ENCODE data around the gene AMY2B. TPM values are rescaled to one million over a fixed set of nuclear protein-coding genes. Genes with fewer than 3 reads are reported as not detected.

Gene AMY2B
- total RNA-seq, 4 donors from 2014 or later, result 11.1 to 34.3 (median 21.1) TPM

- intact Hi-C loops (cut with DNase I; ENCODE audit: low total_unique reads) (no loop called here), in situ Hi-C loops (cut with MboI; ENCODE audit: low pct_ligation_motif_present in 1 of 4, low pct_unique_long_range_greater_than_20kb in 1 of 4, low sequenced_read_pairs in 3 of 4) (no loop called here)
- H3K4me3 ChIP-seq, result peak overlapping the region in 2 of 4 donors; percentile 84 to 92
- 40 to 42% methylated on average over 2 of the region's 2 CpGs for WGBS, 2 donors (ENCODE audit: low coverage in 1 of 2)
- no peaks in the 10 kb centered on the region for H3K27me3 ChIP-seq
- peaks cover 16 to 33% (median 23%) of the 10 kb centered on the region in 4 donors for H3K4me1 ChIP-seq
- TF ChIP-seq, protein P1, sequence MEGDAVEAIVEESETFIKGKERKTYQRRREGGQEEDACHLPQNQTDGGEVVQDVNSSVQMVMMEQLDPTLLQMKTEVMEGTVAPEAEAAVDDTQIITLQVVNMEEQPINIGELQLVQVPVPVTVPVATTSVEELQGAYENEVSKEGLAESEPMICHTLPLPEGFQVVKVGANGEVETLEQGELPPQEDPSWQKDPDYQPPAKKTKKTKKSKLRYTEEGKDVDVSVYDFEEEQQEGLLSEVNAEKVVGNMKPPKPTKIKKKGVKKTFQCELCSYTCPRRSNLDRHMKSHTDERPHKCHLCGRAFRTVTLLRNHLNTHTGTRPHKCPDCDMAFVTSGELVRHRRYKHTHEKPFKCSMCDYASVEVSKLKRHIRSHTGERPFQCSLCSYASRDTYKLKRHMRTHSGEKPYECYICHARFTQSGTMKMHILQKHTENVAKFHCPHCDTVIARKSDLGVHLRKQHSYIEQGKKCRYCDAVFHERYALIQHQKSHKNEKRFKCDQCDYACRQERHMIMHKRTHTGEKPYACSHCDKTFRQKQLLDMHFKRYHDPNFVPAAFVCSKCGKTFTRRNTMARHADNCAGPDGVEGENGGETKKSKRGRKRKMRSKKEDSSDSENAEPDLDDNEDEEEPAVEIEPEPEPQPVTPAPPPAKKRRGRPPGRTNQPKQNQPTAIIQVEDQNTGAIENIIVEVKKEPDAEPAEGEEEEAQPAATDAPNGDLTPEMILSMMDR (IDR thresholded peaks at IDR 0.05), result no peak
- TF ChIP-seq POLR2AphosphoS5 (IDR thresholded peaks at IDR 0.05) (no peak), POLR2A (IDR thresholded peaks at IDR 0.05) (no peak), EP300 (IDR thresholded peaks at IDR 0.05; ENCODE audit: low read depth) (no peak)
- no peak for DNase-seq
- H3K27ac ChIP-seq, result no peak overlapping the region
- no peaks in the 10 kb centered on the region for H3K36me3 ChIP-seq
- no peaks in the 10 kb centered on the region for H3K9me3 ChIP-seq
These were observed 44.1 kb upstream of the AMY2B start for GRCh38 chr1:103527331-103527730.

GRCh38 chr1:103529746-103530145, 41.6 kb upstream of the AMY2B start:
- in situ Hi-C loops (cut with MboI; ENCODE audit: low pct_ligation_motif_present in 1 of 4, low pct_unique_long_range_greater_than_20kb in 1 of 4, low sequenced_read_pairs in 3 of 4), result no loop called here
- no peaks in the 10 kb centered on the region for H3K27me3 ChIP-seq
- peaks cover 0 to 12% (median under 1%) of the 10 kb centered on the region in 4 donors for H3K36me3 ChIP-seq
- 85 to 88% methylated on average over 4 to 8 of the region's 8 CpGs for WGBS, 2 donors (ENCODE audit: low coverage in 1 of 2)
- H3K4me1 ChIP-seq, result peaks cover 16 to 31% (median 20%) of the 10 kb centered on the region in 4 donors
- H3K4me3 ChIP-seq, result no peak overlapping the region
- H3K27ac ChIP-seq, result no peak overlapping the region
- intact Hi-C loops (cut with DNase I; ENCODE audit: low total_unique reads), result no loop called here
- DNase-seq, result no peak
- no peaks in the 10 kb centered on the region for H3K9me3 ChIP-seq
- TF ChIP-seq EP300 (IDR thresholded peaks at IDR 0.05; ENCODE audit: low read depth) (no peak), POLR2AphosphoS5 (IDR thresholded peaks at IDR 0.05) (no peak), POLR2A (IDR thresholded peaks at IDR 0.05) (no peak)
- TF ChIP-seq, protein P1 (IDR thresholded peaks at IDR 0.05), result no peak

DNA sequence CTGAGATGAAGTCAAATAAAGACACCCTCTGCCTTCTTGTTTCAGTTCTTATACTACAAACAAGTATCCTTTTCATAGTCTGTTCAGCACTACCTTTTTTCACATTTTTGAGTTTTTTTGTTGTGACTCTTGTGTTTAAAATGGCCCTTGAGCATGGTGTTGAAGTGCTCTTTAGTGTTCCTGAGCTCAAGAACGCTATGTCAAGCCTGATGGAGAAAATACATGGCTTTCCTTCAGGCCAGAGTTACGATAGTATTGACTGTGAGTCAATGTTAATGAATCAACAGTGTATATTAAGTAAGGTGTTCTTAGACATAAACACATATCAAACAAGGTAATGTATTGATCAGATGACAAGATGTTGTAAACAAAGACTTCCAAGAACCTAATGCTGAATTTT, 33.2 kb upstream of the AMY2B start:
- no peak for TF ChIP-seq POLR2AphosphoS5 (IDR thresholded peaks at IDR 0.05)
- TF ChIP-seq POLR2A (IDR thresholded peaks at IDR 0.05), result no peak
- no peak for TF ChIP-seq EP300 (IDR thresholded peaks at IDR 0.05; ENCODE audit: low read depth)
- TF ChIP-seq, protein P1 (IDR thresholded peaks at IDR 0.05), result no peak
- Histone ChIP-seq H3K4me1 (no peaks in the 10 kb centered on the region), H3K9me3 (no peaks in the 10 kb centered on the region), H3K4me3 (no peak overlapping the region), H3K27ac (no peak overlapping the region), H3K27me3 (no peaks in the 10 kb centered on the region), H3K36me3 (peaks cover 0 to 91% (median 37%) of the 10 kb centered on the region in 4 donors)
- DNase-seq, result no peak
- in situ Hi-C loops (cut with MboI; ENCODE audit: low pct_ligation_motif_present in 1 of 4, low pct_unique_long_range_greater_than_20kb in 1 of 4, low sequenced_read_pairs in 3 of 4), result no loop called here
- intact Hi-C loops (cut with DNase I; ENCODE audit: low total_unique reads), result no loop called here
- 96 to 100% methylated on average over 2 of the region's 2 CpGs for WGBS, 2 donors (ENCODE audit: low coverage in 1 of 2)

GRCh38 chr1:103541431-103541830, 30.0 kb upstream of the AMY2B start:
- no peaks in the 10 kb centered on the region for H3K27me3 ChIP-seq
- H3K4me1 ChIP-seq, result no peaks in the 10 kb centered on the region
- H3K36me3 ChIP-seq, result peaks cover 0 to 93% (median 44%) of the 10 kb centered on the region in 4 donors
- H3K4me3 ChIP-seq, result no peak overlapping the region
- in situ Hi-C loops (cut with MboI; ENCODE audit: low pct_ligation_motif_present in 1 of 4, low pct_unique_long_range_greater_than_20kb in 1 of 4, low sequenced_read_pairs in 3 of 4) (no loop called here), intact Hi-C loops (cut with DNase I; ENCODE audit: low total_unique reads) (no loop called here)
- TF ChIP-seq EP300 (IDR thresholded peaks at IDR 0.05; ENCODE audit: low read depth) (no peak), POLR2AphosphoS5 (IDR thresholded peaks at IDR 0.05) (no peak)
- H3K27ac ChIP-seq, result no peak overlapping the region
- DNase-seq, result no peak
- WGBS, 2 donors (ENCODE audit: low coverage in 1 of 2), result 88 to 92% methylated on average over 3 of the region's 3 CpGs
- no peaks in the 10 kb centered on the region for H3K9me3 ChIP-seq

DNA sequence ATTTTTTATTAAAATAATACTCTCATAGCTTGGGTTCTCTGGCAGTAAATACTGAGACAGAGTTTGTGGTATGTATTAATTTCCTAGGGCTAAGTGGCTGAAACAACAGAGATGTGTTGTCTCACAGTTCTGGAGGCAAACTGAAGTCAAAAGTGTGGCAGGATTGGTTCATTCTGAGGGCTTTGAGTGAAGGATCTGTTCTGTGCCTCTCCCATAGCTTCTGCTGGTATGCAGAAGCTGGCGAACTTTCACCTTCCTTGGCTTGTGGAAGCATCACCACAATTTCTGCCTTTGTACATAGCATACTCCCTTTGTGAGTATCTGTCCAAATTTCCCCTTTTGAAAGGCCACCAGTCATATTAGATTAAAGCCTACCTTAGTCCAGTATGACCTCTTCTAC, 24.9 kb upstream of the AMY2B start:
- WGBS, 2 donors (ENCODE audit: low coverage in 1 of 2), result 100% methylated on average over 1 of the region's 1 CpG
- TF ChIP-seq POLR2AphosphoS5 (IDR thresholded peaks at IDR 0.05) (no peak), EP300 (IDR thresholded peaks at IDR 0.05; ENCODE audit: low read depth) (no peak), POLR2A (IDR thresholded peaks at IDR 0.05) (no peak)
- TF ChIP-seq, protein P1 (IDR thresholded peaks at IDR 0.05), result no peak
- in situ Hi-C loops (cut with MboI; ENCODE audit: low pct_ligation_motif_present in 1 of 4, low pct_unique_long_range_greater_than_20kb in 1 of 4, low sequenced_read_pairs in 3 of 4) (no loop called here), intact Hi-C loops (cut with DNase I; ENCODE audit: low total_unique reads) (no loop called here)
- no peaks in the 10 kb centered on the region for H3K27me3 ChIP-seq
- no peak overlapping the region for H3K4me3 ChIP-seq
- H3K9me3 ChIP-seq, result no peaks in the 10 kb centered on the region
- H3K36me3 ChIP-seq, result peaks cover 0 to 89% (median 44%) of the 10 kb centered on the region in 4 donors
- H3K27ac ChIP-seq, result no peak overlapping the region
- DNase-seq, result no peak
- no peaks in the 10 kb centered on the region for H3K4me1 ChIP-seq
